HCT116 (cell line): ENCODE data around the gene HDAC10. TPM values are rescaled to one million over a fixed set of nuclear protein-coding genes. Genes with fewer than 3 reads are reported as not detected.
A peak's percentile ranks its signal among the peaks of the same experiment; 100 is the strongest.

Experiments
- ATAC-seq: fragments of 200-7000 bp; cut with Tn5 transposase; 2 replicates; pipeline ENCODE4 v1.9.1; 2020; ENCODE audit warnings: mild to moderate bottlenecking, moderate library complexity
- BruUV-seq: library from RNA; stranded (reverse); fragments of 400-500 nt; replicated peaks from 2 replicates; lab custom pipeline; 2021; lab: Mats Ljungman, UMichigan
- CTCF ChIA-PET: fragments of 300-600 bp; sonication (Branson Sonifier 250); formaldehyde crosslinking; loops from one replicate; lab custom pipeline; 2021; ENCODE audit warnings: antibody characterized with exemption; lab: Charles Lee
- POLR2A ChIA-PET: fragments of 300-600, 350-600 bp; sonication (Branson Sonifier 250); formaldehyde crosslinking; loops from one replicate; lab custom pipeline; 2021; ENCODE audit warnings: antibody characterized with exemption; lab: Charles Lee
- RAD21 ChIA-PET, 2 experiments: fragments of 300-600 bp; sonication (Branson Sonifier 250); formaldehyde crosslinking; loops; one replicate each; lab custom pipeline; 2023; ENCODE audit warnings: low total read pairs in 2 of 2; ENCODE audit not compliant: uncharacterized antibody in 2 of 2, unreplicated experiment in 2 of 2, low non-redundant PET in 1 of 2; lab: Charles Lee
- DNase-seq: peaks from one replicate; pipeline ENCODE4 v3.0.0-alpha.2; 2010; ENCODE audit warnings: low read depth, low spot score
- H2AFZ ChIP-seq: fragments of 200-600 bp; shearing (Covaris generic), sonication (generic); 2 replicates; pipeline ENCODE4 v1.6.1; 2017; ENCODE audit warnings: low read depth, mixed run types, mixed read lengths, antibody characterized with exemption, low read length; ENCODE audit not compliant: poor library complexity, severe bottlenecking
- H3K27ac ChIP-seq: 2 replicates; pipeline ENCODE4 v1.5.1; 2012; ENCODE audit warnings: low read depth, low read length
- H3K27me3 ChIP-seq: fragments of 200-600 bp; sonication (generic); 2 replicates; pipeline ENCODE4 v1.6.1; 2016; ENCODE audit warnings: mixed run types, low read length, mixed read lengths; ENCODE audit not compliant: insufficient read depth
- H3K36me3 ChIP-seq, 2 experiments: fragments of 200-500 bp in 1 of 2; fragments of 200-600 bp in 1 of 2; sonication (Bioruptor generic) in 1 of 2; sonication (generic) in 1 of 2; 2 replicates each; pipeline versions ENCODE4 v1.5.1 to v1.6.1; 2014 to 2016; ENCODE audit warnings: low read length in 2 of 2, inconsistent platforms in 1 of 2, mixed read lengths in 1 of 2, mixed run types in 1 of 2; ENCODE audit not compliant: insufficient read depth in 2 of 2, control insufficient read depth in 1 of 2
- H3K4me1 ChIP-seq, 2 experiments: fragments of 200-600 bp in 1 of 2; sonication (generic) in 1 of 2; 2 replicates each; pipeline versions ENCODE4 v1.5.1 to v1.6.1; 2012 to 2017; ENCODE audit warnings: low read length in 2 of 2, inconsistent platforms in 1 of 2, mild to moderate bottlenecking in 1 of 2, mixed read lengths in 1 of 2, mixed run types in 1 of 2, moderate library complexity in 1 of 2; ENCODE audit not compliant: insufficient read depth in 2 of 2, control insufficient read depth in 1 of 2
- H3K4me2 ChIP-seq: fragments of 200-600 bp; sonication (generic); 2 replicates; pipeline ENCODE4 v1.6.1; 2017; ENCODE audit warnings: mixed run types, low read length, mixed read lengths
- H3K4me3 ChIP-seq, 2 experiments: fragments of 200-600 bp in 1 of 2; sonication (generic) in 1 of 2; replicated peaks in 1 of 2; 2 replicates each; pipeline ENCODE4 v1.5.1; 2011 to 2016; ENCODE audit warnings: low read length in 2 of 2, control low read depth in 1 of 2, low read depth in 1 of 2, mild to moderate bottlenecking in 1 of 2, mixed read lengths in 1 of 2, mixed run types in 1 of 2
- H3K79me2 ChIP-seq: fragments of 200-600 bp; sonication (generic); 2 replicates; pipeline ENCODE4 v1.6.1; 2017; ENCODE audit warnings: mild to moderate bottlenecking, mixed run types, low read length, moderate library complexity, mixed read lengths; ENCODE audit not compliant: insufficient read depth
- H3K9ac ChIP-seq: fragments of 200-600 bp; sonication (generic); 2 replicates; pipeline ENCODE4 v1.6.1; 2016; ENCODE audit warnings: low read length, mixed read lengths
- H3K9me2 ChIP-seq: fragments of 200-600 bp; sonication (generic), shearing (Covaris generic); 2 replicates; pipeline ENCODE4 v1.6.1; 2017; ENCODE audit warnings: mixed run types, mild to moderate bottlenecking, moderate library complexity; ENCODE audit not compliant: insufficient read depth
- H3K9me3 ChIP-seq, 2 experiments: fragments of 200-500 bp in 1 of 2; fragments of 200-600 bp in 1 of 2; sonication (Bioruptor generic) in 1 of 2; sonication (generic) in 1 of 2; 2 replicates each; pipeline ENCODE4 v1.6.1; 2014 to 2017; ENCODE audit warnings: low read length in 2 of 2, mixed read lengths in 2 of 2, inconsistent platforms in 1 of 2, low read depth in 1 of 2, mild to moderate bottlenecking in 1 of 2, mixed run types in 1 of 2, moderate library complexity in 1 of 2; ENCODE audit not compliant: control insufficient read depth in 1 of 2, insufficient read depth in 1 of 2
- H4K20me1 ChIP-seq: fragments of 200-600 bp; sonication (generic), shearing (Covaris generic); 2 replicates; pipeline ENCODE4 v1.6.1; 2017; ENCODE audit warnings: mixed run types, mild to moderate bottlenecking, moderate library complexity; ENCODE audit not compliant: insufficient read depth
- CEBPB ChIP-seq: IDR thresholded peaks from 2 replicates; pipeline ENCODE4 v1.6.1; 2012; ENCODE audit warnings: low read depth
- ELF1 ChIP-seq: IDR thresholded peaks from 2 replicates; pipeline ENCODE4 v1.6.1; 2012; ENCODE audit warnings: low read depth, borderline replicate concordance
- FOSL1 ChIP-seq: IDR thresholded peaks from 2 replicates; pipeline ENCODE4 v1.6.1; 2012; ENCODE audit warnings: low read depth
- RAD21 ChIP-seq: IDR thresholded peaks from 2 replicates; pipeline ENCODE4 v1.6.1; 2012; ENCODE audit warnings: low read depth, mild to moderate bottlenecking
- SP1 ChIP-seq: IDR thresholded peaks from 2 replicates; pipeline ENCODE4 v1.6.1; 2012; ENCODE audit warnings: low read depth
- ZFX ChIP-seq: fragments of 450-650 bp; IDR thresholded peaks from 2 replicates; pipeline ENCODE4 v1.6.1; 2017
- intact Hi-C: fragments of 100-400 bp; cut with micrococcal nuclease; formaldehyde crosslinking; loops from 2 replicates; pipeline ENCODE4 v1.10.0; 2022
- total RNA-seq: library from RNA; stranded (reverse); gene quantifications from one replicate; pipeline ENCODE4 v1.2.1, GENCODE V29; 2021; ENCODE audit not compliant: unreplicated experiment
- TF ChIP-seq, protein P1 (sequence below): IDR thresholded peaks from 2 replicates; pipeline ENCODE4 v1.6.1; 2011; ENCODE audit warnings: mild to moderate bottlenecking, low read length, moderate library complexity; ENCODE audit not compliant: insufficient replicate concordance; ENCODE audit errors: extremely low read depth
- TF ChIP-seq, protein P2 (sequence below): IDR thresholded peaks from 2 replicates; pipeline ENCODE4 v1.6.1; 2012
- TF ChIP-seq, protein P3 (sequence below): IDR thresholded peaks from 2 replicates; pipeline ENCODE4 v1.6.1; 2012; ENCODE audit warnings: low read depth

Gene HDAC10
- total RNA-seq, 1 experiment from 2014 or later: 67.5 TPM

DNA sequence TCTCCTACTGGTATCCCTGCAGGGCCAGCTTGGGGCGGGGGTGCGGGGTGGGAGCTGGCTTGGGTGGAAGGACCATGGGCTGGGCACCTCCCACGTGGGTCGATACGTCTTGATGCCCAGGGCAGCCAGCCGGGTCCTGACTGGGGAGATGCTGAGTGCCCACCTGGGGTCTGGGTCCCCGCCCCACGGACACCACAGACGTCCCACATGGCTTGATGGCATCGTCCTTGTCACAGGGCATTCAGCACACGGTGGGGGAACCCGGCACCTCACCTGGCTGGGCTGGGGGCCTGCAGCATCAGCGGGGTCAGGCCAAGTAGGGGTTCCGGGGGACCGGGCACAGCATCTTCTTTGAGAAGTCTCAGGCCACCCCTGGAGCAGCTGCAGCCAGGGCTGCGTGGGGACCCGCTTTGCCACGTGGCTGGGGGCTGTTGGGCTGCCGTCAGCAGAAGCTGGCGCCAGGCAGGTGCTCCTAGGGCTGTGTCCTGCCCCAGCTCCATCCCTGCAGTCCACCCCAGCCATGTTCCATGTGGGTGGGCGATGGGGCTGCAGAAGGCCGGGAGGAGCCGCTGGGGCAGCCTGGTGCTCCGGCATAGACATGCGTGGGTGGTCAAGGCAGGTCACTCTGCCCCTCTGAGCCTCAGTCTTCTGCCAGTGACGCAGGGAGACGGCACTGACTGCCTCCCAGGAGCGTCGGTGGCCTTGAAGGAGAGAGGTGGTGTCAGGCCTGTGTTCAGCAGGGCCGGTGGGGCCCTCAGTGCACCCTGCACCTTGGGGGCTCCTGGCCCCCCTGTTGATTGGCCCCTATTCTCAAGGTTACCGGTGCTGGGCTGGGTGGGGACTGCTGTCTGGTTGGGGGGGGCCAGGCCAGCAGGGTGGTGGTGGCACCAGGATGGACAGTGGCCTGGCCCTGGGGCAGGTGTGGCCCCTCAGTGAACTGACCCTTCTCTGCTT is 41.8 kb downstream of the HDAC10 start:
- no peak for DNase-seq
- POLR2A ChIA-PET: no interaction called here
- no TSS peak for BruUV-seq

More for the DNA sequence above, 41.8 kb downstream of the HDAC10 start:
- peaks cover 13% of the 10 kb centered on the region; the same call in 1 of the 2 replicates for H3K79me2 ChIP-seq
- intact Hi-C loops: loop anchor here (1.0 to 10.0 kb wide), 2 partner anchors 60 to 274 kb away; no protein-coding TSS in a partner anchor
- H3K36me3 ChIP-seq: peaks cover 9 to 18% of the 10 kb centered on the region in 2 experiments
- H3K4me3 ChIP-seq: no peak overlapping the region
- peaks cover 0 to 16% of the 10 kb centered on the region in 2 experiments; a peak in 2 of 4 replicates for H3K4me1 ChIP-seq
- no peak overlapping the region for H3K27ac ChIP-seq
- H4K20me1 ChIP-seq: no peaks in the 10 kb centered on the region
- H2AFZ ChIP-seq: no peak overlapping the region
- no peaks in the 10 kb centered on the region for H3K9me2 ChIP-seq
- ChIA-PET CTCF (interaction anchor here (1.0 to 1.7 kb wide), 3 partner anchors 32 to 278 kb away, joined by 3 to 7 read pairs (median 5); no protein-coding TSS in a partner anchor), RAD21 (no interaction called here)
- H3K9ac ChIP-seq: no peak overlapping the region
- no peak for TF ChIP-seq ELF1
- TF ChIP-seq FOSL1: no peak
- TF ChIP-seq SP1: no peak
- TF ChIP-seq CEBPB: no peak
- TF ChIP-seq, protein P1, sequence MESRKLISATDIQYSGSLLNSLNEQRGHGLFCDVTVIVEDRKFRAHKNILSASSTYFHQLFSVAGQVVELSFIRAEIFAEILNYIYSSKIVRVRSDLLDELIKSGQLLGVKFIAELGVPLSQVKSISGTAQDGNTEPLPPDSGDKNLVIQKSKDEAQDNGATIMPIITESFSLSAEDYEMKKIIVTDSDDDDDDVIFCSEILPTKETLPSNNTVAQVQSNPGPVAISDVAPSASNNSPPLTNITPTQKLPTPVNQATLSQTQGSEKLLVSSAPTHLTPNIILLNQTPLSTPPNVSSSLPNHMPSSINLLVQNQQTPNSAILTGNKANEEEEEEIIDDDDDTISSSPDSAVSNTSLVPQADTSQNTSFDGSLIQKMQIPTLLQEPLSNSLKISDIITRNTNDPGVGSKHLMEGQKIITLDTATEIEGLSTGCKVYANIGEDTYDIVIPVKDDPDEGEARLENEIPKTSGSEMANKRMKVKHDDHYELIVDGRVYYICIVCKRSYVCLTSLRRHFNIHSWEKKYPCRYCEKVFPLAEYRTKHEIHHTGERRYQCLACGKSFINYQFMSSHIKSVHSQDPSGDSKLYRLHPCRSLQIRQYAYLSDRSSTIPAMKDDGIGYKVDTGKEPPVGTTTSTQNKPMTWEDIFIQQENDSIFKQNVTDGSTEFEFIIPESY: no peak
- no peak for TF ChIP-seq RAD21
- TF ChIP-seq, protein P2, sequence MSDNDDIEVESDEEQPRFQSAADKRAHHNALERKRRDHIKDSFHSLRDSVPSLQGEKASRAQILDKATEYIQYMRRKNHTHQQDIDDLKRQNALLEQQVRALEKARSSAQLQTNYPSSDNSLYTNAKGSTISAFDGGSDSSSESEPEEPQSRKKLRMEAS: no peak
- TF ChIP-seq, protein P3, sequence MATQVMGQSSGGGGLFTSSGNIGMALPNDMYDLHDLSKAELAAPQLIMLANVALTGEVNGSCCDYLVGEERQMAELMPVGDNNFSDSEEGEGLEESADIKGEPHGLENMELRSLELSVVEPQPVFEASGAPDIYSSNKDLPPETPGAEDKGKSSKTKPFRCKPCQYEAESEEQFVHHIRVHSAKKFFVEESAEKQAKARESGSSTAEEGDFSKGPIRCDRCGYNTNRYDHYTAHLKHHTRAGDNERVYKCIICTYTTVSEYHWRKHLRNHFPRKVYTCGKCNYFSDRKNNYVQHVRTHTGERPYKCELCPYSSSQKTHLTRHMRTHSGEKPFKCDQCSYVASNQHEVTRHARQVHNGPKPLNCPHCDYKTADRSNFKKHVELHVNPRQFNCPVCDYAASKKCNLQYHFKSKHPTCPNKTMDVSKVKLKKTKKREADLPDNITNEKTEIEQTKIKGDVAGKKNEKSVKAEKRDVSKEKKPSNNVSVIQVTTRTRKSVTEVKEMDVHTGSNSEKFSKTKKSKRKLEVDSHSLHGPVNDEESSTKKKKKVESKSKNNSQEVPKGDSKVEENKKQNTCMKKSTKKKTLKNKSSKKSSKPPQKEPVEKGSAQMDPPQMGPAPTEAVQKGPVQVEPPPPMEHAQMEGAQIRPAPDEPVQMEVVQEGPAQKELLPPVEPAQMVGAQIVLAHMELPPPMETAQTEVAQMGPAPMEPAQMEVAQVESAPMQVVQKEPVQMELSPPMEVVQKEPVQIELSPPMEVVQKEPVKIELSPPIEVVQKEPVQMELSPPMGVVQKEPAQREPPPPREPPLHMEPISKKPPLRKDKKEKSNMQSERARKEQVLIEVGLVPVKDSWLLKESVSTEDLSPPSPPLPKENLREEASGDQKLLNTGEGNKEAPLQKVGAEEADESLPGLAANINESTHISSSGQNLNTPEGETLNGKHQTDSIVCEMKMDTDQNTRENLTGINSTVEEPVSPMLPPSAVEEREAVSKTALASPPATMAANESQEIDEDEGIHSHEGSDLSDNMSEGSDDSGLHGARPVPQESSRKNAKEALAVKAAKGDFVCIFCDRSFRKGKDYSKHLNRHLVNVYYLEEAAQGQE: no peak
- TF ChIP-seq ZFX: no peak
- TF ChIP-seq, all 23 proteins: peak for 0
- no peak overlapping the region for H3K4me2 ChIP-seq
- no peaks in the 10 kb centered on the region for H3K27me3 ChIP-seq
- H3K9me3 ChIP-seq: no peaks in the 10 kb centered on the region
- ATAC-seq: peak; percentile 18
